GM23338 (cell line): ENCODE results near the gene PISD. TPM values are rescaled to one million over a fixed set of nuclear protein-coding genes. Genes with fewer than 3 reads are reported as not detected.

Experiments
- ATAC-seq: fragments of 200-7000 bp; cut with Tn5 transposase; 3 replicates; pipeline ENCODE4 v1.9.1; 2020
- DNase-seq: peaks from one replicate; pipeline ENCODE4 v3.0.0-alpha.2; 2015; ENCODE audit warnings: low spot score
- H2AFZ ChIP-seq: fragments of 200-600 bp; sonication (generic); 2 replicates; pipeline ENCODE4 v1.8.0; 2016; ENCODE audit warnings: antibody characterized with exemption, mild to moderate bottlenecking, moderate library complexity
- H3F3A ChIP-seq: fragments of 200-600 bp; sonication (generic); replicated peaks from 2 replicates; pipeline ENCODE4 v1.8.0; 2017; ENCODE audit warnings: antibody characterized with exemption, mixed run types, low read depth
- H3K27ac ChIP-seq: fragments of 200-600 bp; sonication (generic); 2 replicates; pipeline ENCODE4 v1.6.1; 2016; ENCODE audit warnings: low read depth
- H3K27me3 ChIP-seq: fragments of 200-600 bp; sonication (generic); 2 replicates; pipeline ENCODE4 v1.8.0; 2016; ENCODE audit warnings: mild to moderate bottlenecking, mixed run types, moderate library complexity; ENCODE audit not compliant: insufficient read depth
- H3K36me3 ChIP-seq: fragments of 200-600 bp; sonication (generic); 2 replicates; pipeline ENCODE4 v1.8.0; 2016; ENCODE audit warnings: mild to moderate bottlenecking; ENCODE audit not compliant: insufficient read depth
- H3K4me1 ChIP-seq: fragments of 200-600 bp; sonication (generic); 2 replicates; pipeline ENCODE4 v1.8.0; 2016; ENCODE audit warnings: mild to moderate bottlenecking, moderate library complexity; ENCODE audit not compliant: insufficient read depth
- H3K4me2 ChIP-seq: fragments of 200-600 bp; sonication (generic); 2 replicates; pipeline ENCODE4 v1.7.1; 2017; ENCODE audit warnings: mixed run types
- H3K4me3 ChIP-seq: fragments of 200-600 bp; sonication (generic); 2 replicates; pipeline ENCODE4 v1.6.1; 2016; ENCODE audit warnings: mixed run types
- H3K79me2 ChIP-seq: fragments of 200-600 bp; sonication (generic); replicated peaks from 2 replicates; pipeline ENCODE4 v1.8.0; 2017; ENCODE audit warnings: mild to moderate bottlenecking; ENCODE audit not compliant: insufficient read depth
- H3K9me2 ChIP-seq: fragments of 200-600 bp; sonication (generic); 2 replicates; pipeline ENCODE4 v1.8.0; 2017; ENCODE audit not compliant: insufficient read depth
- H4K20me1 ChIP-seq: fragments of 200-600 bp; sonication (generic); replicated peaks from 2 replicates; pipeline ENCODE4 v1.8.0; 2017; ENCODE audit warnings: mild to moderate bottlenecking; ENCODE audit not compliant: insufficient read depth
- H3K27ac Mint-ChIP-seq: 2 replicates; pipeline ENCODE4 v1.8.0; 2020; ENCODE audit warnings: inconsistent platforms, mild to moderate bottlenecking, moderate library complexity, mixed read lengths
- H3K27me3 Mint-ChIP-seq: 3 replicates; pipeline ENCODE4 v1.8.0; 2022; ENCODE audit warnings: low read depth, mild to moderate bottlenecking, moderate library complexity, mixed read lengths, inconsistent platforms; ENCODE audit not compliant: insufficient read depth, poor library complexity
- H3K36me3 Mint-ChIP-seq: 3 replicates; pipeline ENCODE4 v1.8.0; 2021; ENCODE audit warnings: low read depth, mild to moderate bottlenecking, inconsistent platforms, moderate library complexity, mixed read lengths
- H3K4me1 Mint-ChIP-seq: 3 replicates; pipeline ENCODE4 v1.8.0; 2020; ENCODE audit warnings: mild to moderate bottlenecking, inconsistent platforms, mixed read lengths
- H3K4me3 Mint-ChIP-seq: 3 replicates; pipeline ENCODE4 v1.8.0; 2021; ENCODE audit warnings: moderate library complexity, mild to moderate bottlenecking, inconsistent platforms, mixed read lengths
- H3K9me3 Mint-ChIP-seq: 3 replicates; pipeline ENCODE4 v1.8.0; 2020; ENCODE audit warnings: moderate library complexity, mild to moderate bottlenecking, inconsistent platforms, mixed read lengths
- CREB1 ChIP-seq: fragments of 250-450 bp; sonication (Bioruptor Pico); IDR thresholded peaks from 2 replicates; pipeline ENCODE4 v1.5.0; 2020; ENCODE audit warnings: low read depth, mild to moderate bottlenecking, moderate library complexity
- EZH2 ChIP-seq: fragments of 200-600 bp; sonication (generic); IDR thresholded peaks from one replicate; pipeline ENCODE4 v1.8.0; 2017; ENCODE audit warnings: antibody characterized with exemption, mild to moderate bottlenecking, low read depth; ENCODE audit not compliant: unreplicated experiment
- STAT1 ChIP-seq: IDR thresholded peaks from one replicate; pipeline ENCODE4 v1.6.1; 2016; ENCODE audit warnings: antibody characterized with exemption; ENCODE audit not compliant: unreplicated experiment
- ZNF114 ChIP-seq: fragments of 250-450 bp; sonication (Bioruptor Pico); IDR thresholded peaks from 2 replicates; pipeline ENCODE4 v1.5.0; 2020; ENCODE audit warnings: mild to moderate bottlenecking, moderate library complexity
- ZNF331 ChIP-seq: fragments of 250-450 bp; sonication (Bioruptor Pico); IDR thresholded peaks from 2 replicates; pipeline ENCODE4 v1.5.0; 2020; ENCODE audit warnings: low read depth, mild to moderate bottlenecking, moderate library complexity
- polyA plus RNA-seq: library from polyadenylated mRNA; unstranded; fragments of >200 nt; fragmentation: Nextera tagmentation; extraction: Ambion mirVana; gene quantifications from 2 replicates; pipeline ENCODE4 v1.2.1, GENCODE V29; 2016
- total RNA-seq: library from RNA; depleted of rRNA; stranded (reverse); fragments of >200 nt; shearing (Covaris generic); gene quantifications from 2 replicates; pipeline ENCODE4 v1.2.3, GENCODE V29; 2014
- TF ChIP-seq, protein P1 (sequence below): fragments of 250-450 bp; sonication (Bioruptor Pico); IDR thresholded peaks from 2 replicates; pipeline ENCODE4 v1.5.0; 2020; ENCODE audit warnings: mild to moderate bottlenecking, moderate library complexity

Gene PISD
- total and polyA plus RNA-seq, 2 experiments from 2014 or later = 43.1 to 54.5 TPM

DNA sequence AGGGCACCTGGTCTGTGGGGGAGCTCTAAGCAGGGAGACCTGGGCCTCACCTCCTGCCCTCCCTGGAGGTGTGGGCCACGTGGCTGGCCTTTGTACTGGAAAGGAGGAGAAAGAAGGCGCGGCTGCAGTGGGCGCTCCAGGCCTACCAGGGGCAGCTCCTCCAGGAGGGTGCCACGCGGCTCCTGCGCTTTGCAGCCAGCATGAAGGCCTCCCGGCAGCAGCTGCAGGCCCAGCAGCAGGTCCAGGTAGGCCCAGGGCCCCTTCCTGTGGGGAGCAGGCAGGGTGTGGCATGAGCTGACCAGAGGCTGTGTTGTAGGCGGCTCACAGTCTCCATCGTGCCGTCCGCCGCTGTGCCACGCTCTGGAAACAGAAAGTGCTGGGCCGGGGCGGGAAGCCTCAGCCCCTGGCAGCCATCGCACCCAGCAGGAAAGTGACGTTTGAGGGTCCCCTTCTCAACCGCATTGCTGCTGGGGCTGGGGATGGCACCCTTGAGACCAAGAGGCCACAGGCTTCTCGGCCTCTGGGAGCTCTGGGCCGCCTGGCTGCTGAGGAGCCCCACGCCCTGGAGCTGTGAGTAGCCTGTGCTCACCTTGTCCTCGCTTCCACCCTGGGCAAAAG lies 48.6 kb downstream of the PISD start (continued):
- no peak for TF ChIP-seq EZH2

GRCh38 chr22:31612891-31613285 lies 49.1 kb downstream of the PISD start:
- TF ChIP-seq STAT1 (no peak), ZNF114 (CRISPR knock-in tag) (no peak), CREB1 (CRISPR knock-in tag) (no peak), ZNF331 (no peak)
- TF ChIP-seq, protein P1, sequence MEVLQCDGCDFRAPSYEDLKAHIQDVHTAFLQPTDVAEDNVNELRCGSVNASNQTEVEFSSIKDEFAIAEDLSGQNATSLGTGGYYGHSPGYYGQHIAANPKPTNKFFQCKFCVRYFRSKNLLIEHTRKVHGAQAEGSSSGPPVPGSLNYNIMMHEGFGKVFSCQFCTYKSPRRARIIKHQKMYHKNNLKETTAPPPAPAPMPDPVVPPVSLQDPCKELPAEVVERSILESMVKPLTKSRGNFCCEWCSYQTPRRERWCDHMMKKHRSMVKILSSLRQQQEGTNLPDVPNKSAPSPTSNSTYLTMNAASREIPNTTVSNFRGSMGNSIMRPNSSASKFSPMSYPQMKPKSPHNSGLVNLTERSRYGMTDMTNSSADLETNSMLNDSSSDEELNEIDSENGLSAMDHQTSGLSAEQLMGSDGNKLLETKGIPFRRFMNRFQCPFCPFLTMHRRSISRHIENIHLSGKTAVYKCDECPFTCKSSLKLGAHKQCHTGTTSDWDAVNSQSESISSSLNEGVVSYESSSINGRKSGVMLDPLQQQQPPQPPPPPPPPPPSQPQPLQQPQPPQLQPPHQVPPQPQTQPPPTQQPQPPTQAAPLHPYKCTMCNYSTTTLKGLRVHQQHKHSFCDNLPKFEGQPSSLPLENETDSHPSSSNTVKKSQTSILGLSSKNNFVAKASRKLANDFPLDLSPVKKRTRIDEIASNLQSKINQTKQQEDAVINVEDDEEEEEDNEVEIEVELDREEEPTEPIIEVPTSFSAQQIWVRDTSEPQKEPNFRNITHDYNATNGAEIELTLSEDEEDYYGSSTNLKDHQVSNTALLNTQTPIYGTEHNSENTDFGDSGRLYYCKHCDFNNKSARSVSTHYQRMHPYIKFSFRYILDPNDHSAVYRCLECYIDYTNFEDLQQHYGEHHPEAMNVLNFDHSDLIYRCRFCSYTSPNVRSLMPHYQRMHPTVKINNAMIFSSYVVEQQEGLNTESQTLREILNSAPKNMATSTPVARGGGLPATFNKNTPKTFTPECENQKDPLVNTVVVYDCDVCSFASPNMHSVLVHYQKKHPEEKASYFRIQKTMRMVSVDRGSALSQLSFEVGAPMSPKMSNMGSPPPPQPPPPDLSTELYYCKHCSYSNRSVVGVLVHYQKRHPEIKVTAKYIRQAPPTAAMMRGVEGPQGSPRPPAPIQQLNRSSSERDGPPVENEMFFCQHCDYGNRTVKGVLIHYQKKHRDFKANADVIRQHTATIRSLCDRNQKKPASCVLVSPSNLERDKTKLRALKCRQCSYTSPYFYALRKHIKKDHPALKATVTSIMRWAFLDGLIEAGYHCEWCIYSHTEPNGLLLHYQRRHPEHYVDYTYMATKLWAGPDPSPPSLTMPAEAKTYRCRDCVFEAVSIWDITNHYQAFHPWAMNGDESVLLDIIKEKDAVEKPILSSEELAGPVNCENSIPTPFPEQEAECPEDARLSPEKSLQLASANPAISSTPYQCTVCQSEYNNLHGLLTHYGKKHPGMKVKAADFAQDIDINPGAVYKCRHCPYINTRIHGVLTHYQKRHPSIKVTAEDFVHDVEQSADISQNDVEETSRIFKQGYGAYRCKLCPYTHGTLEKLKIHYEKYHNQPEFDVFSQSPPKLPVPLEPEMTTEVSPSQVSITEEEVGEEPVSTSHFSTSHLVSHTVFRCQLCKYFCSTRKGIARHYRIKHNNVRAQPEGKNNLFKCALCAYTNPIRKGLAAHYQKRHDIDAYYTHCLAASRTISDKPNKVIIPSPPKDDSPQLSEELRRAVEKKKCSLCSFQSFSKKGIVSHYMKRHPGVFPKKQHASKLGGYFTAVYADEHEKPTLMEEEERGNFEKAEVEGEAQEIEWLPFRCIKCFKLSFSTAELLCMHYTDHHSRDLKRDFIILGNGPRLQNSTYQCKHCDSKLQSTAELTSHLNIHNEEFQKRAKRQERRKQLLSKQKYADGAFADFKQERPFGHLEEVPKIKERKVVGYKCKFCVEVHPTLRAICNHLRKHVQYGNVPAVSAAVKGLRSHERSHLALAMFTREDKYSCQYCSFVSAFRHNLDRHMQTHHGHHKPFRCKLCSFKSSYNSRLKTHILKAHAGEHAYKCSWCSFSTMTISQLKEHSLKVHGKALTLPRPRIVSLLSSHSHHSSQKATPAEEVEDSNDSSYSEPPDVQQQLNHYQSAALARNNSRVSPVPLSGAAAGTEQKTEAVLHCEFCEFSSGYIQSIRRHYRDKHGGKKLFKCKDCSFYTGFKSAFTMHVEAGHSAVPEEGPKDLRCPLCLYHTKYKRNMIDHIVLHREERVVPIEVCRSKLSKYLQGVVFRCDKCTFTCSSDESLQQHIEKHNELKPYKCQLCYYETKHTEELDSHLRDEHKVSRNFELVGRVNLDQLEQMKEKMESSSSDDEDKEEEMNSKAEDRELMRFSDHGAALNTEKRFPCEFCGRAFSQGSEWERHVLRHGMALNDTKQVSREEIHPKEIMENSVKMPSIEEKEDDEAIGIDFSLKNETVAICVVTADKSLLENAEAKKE (CRISPR knock-in tag) = no peak
- no peak for DNase-seq
- H3K27ac Mint-ChIP-seq = no peak overlapping the region

More at GRCh38 chr22:31612891-31613285, 49.1 kb downstream of the PISD start:
- no peak; the same call in 2 of the 3 replicates for ATAC-seq
- Histone ChIP-seq H3K27me3 (no peaks in the 10 kb centered on the region), H3K4me3 (no peak overlapping the region), H2AFZ (no peak overlapping the region), H3F3A (0 out of 2 replicates have a peak, but pooled peaks cover 3% of the 10 kb centered on the region), H3K27ac (no peak overlapping the region), H3K4me1 (no peaks in the 10 kb centered on the region), H3K4me2 (no peak overlapping the region), H3K36me3 (no peaks in the 10 kb centered on the region), H3K79me2 (no peaks in the 10 kb centered on the region), H4K20me1 (no peaks in the 10 kb centered on the region; the same call in 1 of the 2 replicates), H3K9me2 (no peaks in the 10 kb centered on the region)
- H3K36me3 Mint-ChIP-seq = peaks cover 11% of the 10 kb centered on the region
- no peaks in the 10 kb centered on the region for H3K9me3 Mint-ChIP-seq
- no peak overlapping the region for H3K4me3 Mint-ChIP-seq
- H3K27me3 Mint-ChIP-seq = peaks cover 22% of the 10 kb centered on the region
- H3K4me1 Mint-ChIP-seq = no peaks in the 10 kb centered on the region; the same call in 2 of the 3 replicates
